ENCODE results near the gene UNC50. TPM values are rescaled to one million over a fixed set of nuclear protein-coding genes. Genes with fewer than 3 reads are reported as not detected.

The UNC50 gene
- polyA plus RNA-seq, 2 of the 4 experiments (the other 2 are of a cell fraction) = 57.0 to 90.6 TPM

- Histone ChIP-seq H3K4me3 (no peak overlapping the region), H3K27ac (no peak overlapping the region), H3K4me2 (no peak overlapping the region), H3K4me1 (0 out of 3 replicates have a peak, but pooled peaks cover 3% of the 10 kb centered on the region), H3K9me3 (no peaks in the 10 kb centered on the region)
- POLR2A ChIA-PET = no interaction called here
- 96% methylated on average over 13 of the region's 13 CpGs for WGBS (ENCODE audit: missing lambda C conversion rate)
- no peak for FAIRE-seq
- TF ChIP-seq E2F6 (IDR thresholded peaks at IDR 0.05; ENCODE audit: borderline replicate concordance, low read depth) (no peak), FOSL2 (IDR thresholded peaks at IDR 0.05) (no peak), FOSL2 (CRISPR knock-in tag; IDR thresholded peaks at IDR 0.05) (no peak), MAFK (IDR thresholded peaks at IDR 0.05; ENCODE audit: partially characterized antibody) (no peak), GATA3 (IDR thresholded peaks at IDR 0.05; ENCODE audit: borderline replicate concordance) (no peak), POLR2AphosphoS2 (conservative IDR thresholded peaks at IDR 0.05; ENCODE audit: low read length) (no peak)
- CTCF ChIA-PET = interaction anchor here (1.6 to 1.9 kb wide), 2 partner anchors 40 to 150 kb away, joined by 3 to 7 read pairs; no protein-coding TSS in a partner anchor
- DNase-seq (ENCODE audit: low read depth in 1 of 2, low spot score in 1 of 2) = no peak
- no peak for ATAC-seq
Observed at GRCh38 chr2:98561902-98562695, 46.3 kb upstream of the UNC50 start.

GRCh38 chr2:98563394-98563793 is 45.0 kb upstream of the UNC50 start:
- ChIA-PET CTCF (interaction anchor here (1.3 to 1.9 kb wide), 2 partner anchors 21 to 151 kb away, joined by 3 to 7 read pairs; no protein-coding TSS in a partner anchor), POLR2A (no interaction called here)
- TF ChIP-seq KDM1A (IDR thresholded peaks at IDR 0.05; ENCODE audit: low read depth) (no peak), HEYL (CRISPR knock-in tag; IDR thresholded peaks at IDR 0.05) (no peak), ZC3H11A (IDR thresholded peaks at IDR 0.05) (no peak), REST (IDR thresholded peaks at IDR 0.05) (no peak)
- no peak overlapping the region for H3K4me2 ChIP-seq
- DNase-seq (ENCODE audit: low read depth in 1 of 2, low spot score in 1 of 2) (no peak), ATAC-seq (no peak), FAIRE-seq (no peak)
- no peak overlapping the region for H3K27ac ChIP-seq
- WGBS (ENCODE audit: missing lambda C conversion rate) = 97% methylated on average over 5 of the region's 13 CpGs
- H3K9me3 ChIP-seq = no peaks in the 10 kb centered on the region
- H3K4me1 ChIP-seq = 0 out of 3 replicates have a peak, but pooled peaks cover 3% of the 10 kb centered on the region
- H3K4me3 ChIP-seq = no peak overlapping the region

GRCh38 chr2:98564541-98565132 is 43.8 kb upstream of the UNC50 start:
- POLR2A ChIA-PET = no interaction called here
- ATAC-seq = no peak
- CTCF ChIA-PET = interaction anchor here (0.7 to 1.3 kb wide), 2 partner anchors 23 to 151 kb away, joined by 3 read pairs; no protein-coding TSS in a partner anchor
- Histone ChIP-seq H3K9me3 (no peaks in the 10 kb centered on the region), H3K4me1 (0 out of 3 replicates have a peak, but pooled peaks cover 3% of the 10 kb centered on the region), H3K4me3 (no peak overlapping the region), H3K4me2 (no peak overlapping the region), H3K27ac (no peak overlapping the region)
- no peak for DNase-seq (ENCODE audit: low read depth in 1 of 2, low spot score in 1 of 2)
- WGBS (ENCODE audit: missing lambda C conversion rate) = 97% methylated on average over 16 of the region's 17 CpGs
- no peak for FAIRE-seq
- TF ChIP-seq EHF (CRISPR knock-in tag; IDR thresholded peaks at IDR 0.05) (no peak), CHD2 (IDR thresholded peaks at IDR 0.05; ENCODE audit: low read length, partially characterized antibody) (no peak), EHMT2 (IDR thresholded peaks at IDR 0.05; ENCODE audit: low read depth) (no peak), ELK1 (IDR thresholded peaks at IDR 0.05; ENCODE audit: low read depth, low read length) (no peak), CBX8 (IDR thresholded peaks at IDR 0.05) (no peak), HOXB13 (CRISPR knock-in tag; IDR thresholded peaks at IDR 0.05; ENCODE audit: low read depth) (no peak), MAFK (IDR thresholded peaks at IDR 0.05; ENCODE audit: partially characterized antibody) (no peak), KDM1A (IDR thresholded peaks at IDR 0.05; ENCODE audit: low read depth) (no peak)
